GM23338 (cell line): ENCODE measurements around the gene UNC13D. TPM values are rescaled to one million over a fixed set of nuclear protein-coding genes. Genes with fewer than 3 reads are reported as not detected.

Experiments
- ATAC-seq: fragments of 200-7000 bp; cut with Tn5 transposase; 3 replicates; pipeline ENCODE4 v1.9.1; 2020
- DNase-seq: peaks from one replicate; pipeline ENCODE4 v3.0.0-alpha.2; 2015; ENCODE audit warnings: low spot score
- H2AFZ ChIP-seq: fragments of 200-600 bp; sonication (generic); 2 replicates; pipeline ENCODE4 v1.8.0; 2016; ENCODE audit warnings: antibody characterized with exemption, mild to moderate bottlenecking, moderate library complexity
- H3F3A ChIP-seq: fragments of 200-600 bp; sonication (generic); replicated peaks from 2 replicates; pipeline ENCODE4 v1.8.0; 2017; ENCODE audit warnings: antibody characterized with exemption, mixed run types, low read depth
- H3K27ac ChIP-seq: fragments of 200-600 bp; sonication (generic); 2 replicates; pipeline ENCODE4 v1.6.1; 2016; ENCODE audit warnings: low read depth
- H3K27me3 ChIP-seq: fragments of 200-600 bp; sonication (generic); 2 replicates; pipeline ENCODE4 v1.8.0; 2016; ENCODE audit warnings: mild to moderate bottlenecking, mixed run types, moderate library complexity; ENCODE audit not compliant: insufficient read depth
- H3K36me3 ChIP-seq: fragments of 200-600 bp; sonication (generic); 2 replicates; pipeline ENCODE4 v1.8.0; 2016; ENCODE audit warnings: mild to moderate bottlenecking; ENCODE audit not compliant: insufficient read depth
- H3K4me1 ChIP-seq: fragments of 200-600 bp; sonication (generic); 2 replicates; pipeline ENCODE4 v1.8.0; 2016; ENCODE audit warnings: mild to moderate bottlenecking, moderate library complexity; ENCODE audit not compliant: insufficient read depth
- H3K4me2 ChIP-seq: fragments of 200-600 bp; sonication (generic); 2 replicates; pipeline ENCODE4 v1.7.1; 2017; ENCODE audit warnings: mixed run types
- H3K4me3 ChIP-seq: fragments of 200-600 bp; sonication (generic); 2 replicates; pipeline ENCODE4 v1.6.1; 2016; ENCODE audit warnings: mixed run types
- H3K79me2 ChIP-seq: fragments of 200-600 bp; sonication (generic); replicated peaks from 2 replicates; pipeline ENCODE4 v1.8.0; 2017; ENCODE audit warnings: mild to moderate bottlenecking; ENCODE audit not compliant: insufficient read depth
- H3K9me2 ChIP-seq: fragments of 200-600 bp; sonication (generic); 2 replicates; pipeline ENCODE4 v1.8.0; 2017; ENCODE audit not compliant: insufficient read depth
- H4K20me1 ChIP-seq: fragments of 200-600 bp; sonication (generic); replicated peaks from 2 replicates; pipeline ENCODE4 v1.8.0; 2017; ENCODE audit warnings: mild to moderate bottlenecking; ENCODE audit not compliant: insufficient read depth
- H3K27ac Mint-ChIP-seq: 2 replicates; pipeline ENCODE4 v1.8.0; 2020; ENCODE audit warnings: inconsistent platforms, mild to moderate bottlenecking, moderate library complexity, mixed read lengths
- H3K27me3 Mint-ChIP-seq: 3 replicates; pipeline ENCODE4 v1.8.0; 2022; ENCODE audit warnings: low read depth, mild to moderate bottlenecking, moderate library complexity, mixed read lengths, inconsistent platforms; ENCODE audit not compliant: insufficient read depth, poor library complexity
- H3K36me3 Mint-ChIP-seq: 3 replicates; pipeline ENCODE4 v1.8.0; 2021; ENCODE audit warnings: low read depth, mild to moderate bottlenecking, inconsistent platforms, moderate library complexity, mixed read lengths
- H3K4me1 Mint-ChIP-seq: 3 replicates; pipeline ENCODE4 v1.8.0; 2020; ENCODE audit warnings: mild to moderate bottlenecking, inconsistent platforms, mixed read lengths
- H3K4me3 Mint-ChIP-seq: 3 replicates; pipeline ENCODE4 v1.8.0; 2021; ENCODE audit warnings: moderate library complexity, mild to moderate bottlenecking, inconsistent platforms, mixed read lengths
- H3K9me3 Mint-ChIP-seq: 3 replicates; pipeline ENCODE4 v1.8.0; 2020; ENCODE audit warnings: moderate library complexity, mild to moderate bottlenecking, inconsistent platforms, mixed read lengths
- CREB1 ChIP-seq: fragments of 250-450 bp; sonication (Bioruptor Pico); IDR thresholded peaks from 2 replicates; pipeline ENCODE4 v1.5.0; 2020; ENCODE audit warnings: low read depth, mild to moderate bottlenecking, moderate library complexity
- CTCF ChIP-seq, 2 experiments: fragments of 200-600 bp in 1 of 2; sonication (generic) in 1 of 2; conservative IDR thresholded peaks; 2 replicates each; pipeline versions ENCODE4 v1.5.1 to v1.6.1; 2016 to 2017; ENCODE audit warnings: antibody characterized with exemption in 2 of 2, low read depth in 2 of 2, mild to moderate bottlenecking in 2 of 2, moderate library complexity in 1 of 2
- ETS1 ChIP-seq: IDR thresholded peaks from 2 replicates; pipeline ENCODE4 v1.6.1; 2016; ENCODE audit warnings: antibody characterized with exemption
- EZH2 ChIP-seq: fragments of 200-600 bp; sonication (generic); IDR thresholded peaks from one replicate; pipeline ENCODE4 v1.8.0; 2017; ENCODE audit warnings: antibody characterized with exemption, mild to moderate bottlenecking, low read depth; ENCODE audit not compliant: unreplicated experiment
- EZH2phosphoT487 ChIP-seq: fragments of 200-600 bp; sonication (generic); IDR thresholded peaks from one replicate; pipeline ENCODE4 v1.8.1; 2018; ENCODE audit warnings: antibody characterized with exemption; ENCODE audit not compliant: unreplicated experiment
- JUNB ChIP-seq: IDR thresholded peaks from one replicate; pipeline ENCODE4 v1.6.1; 2016; ENCODE audit warnings: antibody characterized with exemption; ENCODE audit not compliant: unreplicated experiment
- NANOG ChIP-seq: IDR thresholded peaks from 2 replicates; pipeline ENCODE4 v1.6.1; 2016; ENCODE audit warnings: antibody characterized with exemption, borderline replicate concordance
- POLR2AphosphoS5 ChIP-seq: IDR thresholded peaks from 2 replicates; pipeline ENCODE4 v1.6.1; 2016; ENCODE audit warnings: antibody characterized with exemption, low read depth
- REST ChIP-seq: IDR thresholded peaks from one replicate; pipeline ENCODE4 v1.6.1; 2018; ENCODE audit warnings: antibody characterized with exemption; ENCODE audit not compliant: unreplicated experiment
- STAT1 ChIP-seq: IDR thresholded peaks from one replicate; pipeline ENCODE4 v1.6.1; 2016; ENCODE audit warnings: antibody characterized with exemption; ENCODE audit not compliant: unreplicated experiment
- ZNF114 ChIP-seq: fragments of 250-450 bp; sonication (Bioruptor Pico); IDR thresholded peaks from 2 replicates; pipeline ENCODE4 v1.5.0; 2020; ENCODE audit warnings: mild to moderate bottlenecking, moderate library complexity
- ZNF331 ChIP-seq: fragments of 250-450 bp; sonication (Bioruptor Pico); IDR thresholded peaks from 2 replicates; pipeline ENCODE4 v1.5.0; 2020; ENCODE audit warnings: low read depth, mild to moderate bottlenecking, moderate library complexity
- ZNF462 ChIP-seq: fragments of 250-450 bp; sonication (Bioruptor Pico); IDR thresholded peaks from 2 replicates; pipeline ENCODE4 v1.5.0; 2020; ENCODE audit warnings: mild to moderate bottlenecking, moderate library complexity
- polyA plus RNA-seq: library from polyadenylated mRNA; unstranded; fragments of >200 nt; fragmentation: Nextera tagmentation; extraction: Ambion mirVana; gene quantifications from 2 replicates; pipeline ENCODE4 v1.2.1, GENCODE V29; 2016
- total RNA-seq: library from RNA; depleted of rRNA; stranded (reverse); fragments of >200 nt; shearing (Covaris generic); gene quantifications from 2 replicates; pipeline ENCODE4 v1.2.3, GENCODE V29; 2014

Gene UNC13D
- total and polyA plus RNA-seq, 2 experiments from 2014 or later = 5.9 to 10.8 TPM

GRCh38 chr17:75824050-75824552 lies 20.1 kb downstream of the UNC13D start:
- no peak for TF ChIP-seq EZH2
- no peak for TF ChIP-seq JUNB
- no peak for TF ChIP-seq EZH2phosphoT487
- no peak for TF ChIP-seq CTCF (conservative IDR thresholded peaks at IDR 0.05; ENCODE audit: low read depth in 2 of 2)
- no peak for TF ChIP-seq ZNF462 (CRISPR knock-in tag)
- TF ChIP-seq CREB1 (CRISPR knock-in tag) = no peak
- no peak for TF ChIP-seq ETS1
- TF ChIP-seq REST = no peak
- TF ChIP-seq ZNF331 = no peak
- TF ChIP-seq STAT1 = no peak
- no peak for TF ChIP-seq NANOG
- no peak for TF ChIP-seq POLR2AphosphoS5
- TF ChIP-seq ZNF114 = no peak
- peaks cover 19% of the 10 kb centered on the region for H3F3A ChIP-seq
- Mint-ChIP-seq H3K27ac (no peak overlapping the region), H3K27me3 (peaks cover 6% of the 10 kb centered on the region), H3K4me1 (peaks cover 11% of the 10 kb centered on the region), H3K36me3 (peaks cover 31% of the 10 kb centered on the region), H3K9me3 (no peaks in the 10 kb centered on the region), H3K4me3 (no peak overlapping the region)
- H3K36me3 ChIP-seq = no peaks in the 10 kb centered on the region; the same call in 1 of the 2 replicates
- no peak overlapping the region for H3K27ac ChIP-seq
- ATAC-seq = no peak
- H2AFZ ChIP-seq = no peak overlapping the region
- no peaks in the 10 kb centered on the region for H3K27me3 ChIP-seq
- H4K20me1 ChIP-seq = no peaks in the 10 kb centered on the region
- no peak for DNase-seq
- no peak overlapping the region for H3K4me2 ChIP-seq
- no peaks in the 10 kb centered on the region for H3K79me2 ChIP-seq
- H3K9me2 ChIP-seq = no peaks in the 10 kb centered on the region
- H3K4me3 ChIP-seq = no peak overlapping the region
- peaks cover 17% of the 10 kb centered on the region for H3K4me1 ChIP-seq
